GM18870 (cell line): ENCODE measurements around the gene LCN1.

Experiments used
- ATAC-seq: cut with Tn5 transposase; IDR thresholded peaks from one replicate; pipeline ENCODE4 v1.9.1; 2021; ENCODE audit warnings: moderate library complexity; ENCODE audit not compliant: unreplicated experiment

Gene LCN1

GRCh38 chr9:135488013-135488330, 33.3 kb upstream of the LCN1 start:
- no peak for ATAC-seq

- ATAC-seq: no peak
These were observed 32.7 kb upstream of the LCN1 start for GRCh38 chr9:135488527-135488926.

DNA sequence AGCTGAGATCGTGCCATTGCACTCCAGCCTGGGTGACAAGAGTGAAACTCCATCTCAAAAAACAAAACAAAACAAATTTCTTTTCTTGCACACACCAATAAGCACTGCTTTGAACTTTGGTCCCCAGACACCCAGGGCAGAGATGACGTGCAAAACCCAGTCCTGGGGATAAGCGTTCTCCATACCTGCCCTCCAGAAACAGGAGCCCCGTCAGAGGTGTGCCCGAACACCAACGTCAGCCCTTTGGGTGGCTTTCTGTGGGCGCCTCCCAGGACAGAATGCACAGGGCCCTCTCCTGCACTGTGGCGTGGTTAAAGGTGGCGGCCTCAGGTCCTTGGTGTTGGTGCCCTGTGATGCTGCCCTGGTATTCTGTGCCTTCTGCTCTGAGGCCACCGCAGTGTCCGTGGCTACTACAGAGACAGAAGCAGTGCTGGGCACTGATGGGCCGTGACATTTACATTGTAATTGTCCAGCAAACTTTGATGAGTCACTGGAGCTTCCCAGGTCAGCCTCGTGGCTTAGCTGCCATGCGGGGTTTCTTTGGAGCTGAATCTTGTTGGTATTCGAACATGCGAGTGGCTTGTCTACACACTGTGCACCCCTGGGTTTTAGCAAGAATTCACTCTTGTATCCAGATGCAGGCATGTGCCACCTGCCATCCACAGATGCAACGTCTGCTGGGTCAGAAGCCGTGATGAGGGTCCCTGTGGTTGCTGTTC, 31.9 kb upstream of the LCN1 start:
- no peak for ATAC-seq

- no peak for ATAC-seq
These were observed 30.9 kb upstream of the LCN1 start for GRCh38 chr9:135490166-135490870.

- no peak for ATAC-seq
These were observed 30.2 kb upstream of the LCN1 start for GRCh38 chr9:135490980-135491464.

DNA sequence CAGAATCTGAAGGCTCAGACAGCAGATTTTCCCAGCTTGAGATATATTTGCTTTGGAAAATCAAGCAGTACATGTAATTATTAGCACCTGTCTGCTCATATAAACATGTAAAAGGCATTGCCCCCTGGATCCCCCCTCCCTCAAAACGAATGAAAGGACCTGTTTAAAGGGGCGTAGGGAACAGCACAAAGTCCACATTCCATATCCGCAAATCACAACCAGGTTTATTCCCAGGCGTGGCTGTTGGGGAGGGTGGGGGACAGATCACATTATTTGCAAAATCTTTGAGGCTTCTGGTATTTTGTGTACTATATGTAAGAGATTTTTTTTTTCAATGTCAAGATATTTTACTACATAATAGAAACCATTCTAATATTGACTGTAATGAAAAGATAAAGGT, 29.5 kb upstream of the LCN1 start:
- ATAC-seq: no peak

DNA sequence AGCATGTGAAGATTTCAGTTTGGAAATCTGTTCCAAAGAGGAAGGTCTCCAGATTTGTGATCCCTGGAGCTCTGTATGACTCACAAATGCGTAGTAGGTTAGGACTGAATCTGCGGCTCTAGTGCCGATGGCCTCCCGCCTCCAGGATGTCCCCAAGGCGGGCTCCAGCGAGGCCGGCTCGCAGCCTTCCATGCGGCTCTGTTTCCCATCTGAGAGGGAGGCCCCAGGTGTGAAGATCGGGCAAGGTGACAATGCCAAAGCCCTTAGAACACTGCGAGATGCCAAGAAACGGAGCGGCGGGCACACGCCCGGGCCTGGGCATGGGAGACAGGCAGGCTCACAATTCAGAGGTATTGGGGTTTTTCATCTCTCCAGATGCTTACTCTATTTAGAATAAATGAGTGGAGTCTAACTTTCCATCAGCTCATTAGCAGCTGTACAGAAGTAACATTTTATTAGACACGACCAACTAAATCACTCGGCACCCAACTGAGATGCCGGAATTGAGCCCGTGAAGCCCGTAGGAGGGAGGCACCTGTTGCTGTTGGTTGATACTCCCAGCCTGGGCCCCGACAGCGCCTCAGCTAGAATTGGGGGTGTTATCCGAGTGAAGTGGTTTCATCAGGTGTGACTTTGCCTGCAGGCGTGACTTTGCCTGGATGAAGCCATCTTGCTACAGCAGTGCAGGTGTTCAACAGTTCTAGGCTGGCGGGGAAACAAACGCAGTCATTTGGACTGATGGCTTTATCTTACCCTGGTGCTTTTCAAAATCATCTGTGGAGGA, 28.2 kb upstream of the LCN1 start:
- ATAC-seq: no peak

- no peak for ATAC-seq
These were observed 26.3 kb upstream of the LCN1 start for GRCh38 chr9:135494791-135495559.

DNA sequence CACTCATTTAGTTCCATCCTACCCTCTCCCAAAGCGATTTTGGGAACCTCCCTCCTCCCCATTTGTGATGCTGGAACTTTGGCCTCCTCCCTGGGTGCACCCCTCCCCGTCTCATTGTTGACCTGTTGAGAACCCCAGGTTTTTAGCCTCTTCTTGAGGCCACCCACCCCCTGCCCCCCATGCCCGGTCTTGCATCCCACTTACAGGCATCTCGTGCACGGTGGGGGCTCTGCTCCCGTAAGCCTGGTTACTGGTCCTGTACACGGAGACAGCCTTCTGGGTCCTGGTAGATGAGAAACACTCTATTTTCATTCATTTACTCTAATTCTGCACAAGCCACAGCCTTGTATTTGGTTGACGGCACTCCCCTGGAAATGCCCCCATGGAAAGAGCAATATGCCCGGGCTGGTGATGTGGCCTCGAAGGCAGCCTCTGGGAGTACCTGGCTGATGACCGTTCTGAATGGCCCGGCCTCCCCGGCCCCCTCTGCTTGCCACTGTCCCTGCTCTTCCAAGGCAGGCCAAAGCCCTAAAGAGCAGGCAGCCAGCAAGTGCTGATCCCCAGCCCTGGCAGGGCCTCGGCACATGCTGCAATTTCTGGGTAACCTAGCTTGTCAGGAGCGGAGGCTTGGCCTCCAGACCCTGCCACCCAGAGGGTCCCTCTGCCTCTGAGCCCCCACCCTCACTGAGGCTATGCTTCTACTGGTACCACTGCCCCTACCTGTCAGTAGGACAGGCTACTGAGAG, 22.7 kb upstream of the LCN1 start:
- no peak for ATAC-seq

DNA sequence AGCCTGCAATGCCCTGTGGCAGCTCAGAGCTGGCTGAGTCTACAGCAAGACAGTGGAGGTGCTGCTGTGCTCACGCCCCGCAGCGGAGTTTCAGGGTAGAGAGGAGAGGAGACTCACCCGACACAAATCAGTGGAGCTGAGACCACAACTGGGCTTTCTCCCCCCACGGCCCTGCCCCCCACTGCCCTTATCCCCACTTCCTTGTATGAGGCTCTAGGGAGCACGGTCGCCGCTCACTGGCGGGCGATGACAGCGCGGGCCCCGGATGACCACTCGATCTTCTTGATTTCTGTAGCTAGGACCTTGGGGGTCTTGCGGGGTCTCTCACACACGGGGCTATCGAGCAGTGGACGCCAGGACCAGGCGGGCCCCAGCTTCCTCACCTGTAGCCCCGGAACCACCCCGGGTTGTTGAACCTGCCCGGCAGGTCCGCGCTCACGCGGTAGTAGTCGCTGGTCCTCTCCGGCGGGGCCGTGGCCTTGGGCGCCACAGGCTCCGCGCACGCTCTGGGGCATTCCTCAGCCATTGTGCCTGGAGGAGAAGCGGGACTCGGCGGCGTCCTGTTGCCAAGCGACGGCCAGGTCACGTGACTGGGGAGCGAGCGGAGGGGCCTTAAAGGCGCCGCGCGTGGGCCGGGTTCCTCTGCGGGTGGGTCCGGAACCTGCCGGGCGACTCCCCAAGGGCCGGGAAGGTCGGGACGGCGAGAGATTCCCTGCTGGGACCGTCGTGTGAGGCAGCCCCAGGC, 21.7 kb upstream of the LCN1 start:
- ATAC-seq: no peak

GRCh38 chr9:135500071-135500524, 21.1 kb upstream of the LCN1 start:
- ATAC-seq: no peak

DNA sequence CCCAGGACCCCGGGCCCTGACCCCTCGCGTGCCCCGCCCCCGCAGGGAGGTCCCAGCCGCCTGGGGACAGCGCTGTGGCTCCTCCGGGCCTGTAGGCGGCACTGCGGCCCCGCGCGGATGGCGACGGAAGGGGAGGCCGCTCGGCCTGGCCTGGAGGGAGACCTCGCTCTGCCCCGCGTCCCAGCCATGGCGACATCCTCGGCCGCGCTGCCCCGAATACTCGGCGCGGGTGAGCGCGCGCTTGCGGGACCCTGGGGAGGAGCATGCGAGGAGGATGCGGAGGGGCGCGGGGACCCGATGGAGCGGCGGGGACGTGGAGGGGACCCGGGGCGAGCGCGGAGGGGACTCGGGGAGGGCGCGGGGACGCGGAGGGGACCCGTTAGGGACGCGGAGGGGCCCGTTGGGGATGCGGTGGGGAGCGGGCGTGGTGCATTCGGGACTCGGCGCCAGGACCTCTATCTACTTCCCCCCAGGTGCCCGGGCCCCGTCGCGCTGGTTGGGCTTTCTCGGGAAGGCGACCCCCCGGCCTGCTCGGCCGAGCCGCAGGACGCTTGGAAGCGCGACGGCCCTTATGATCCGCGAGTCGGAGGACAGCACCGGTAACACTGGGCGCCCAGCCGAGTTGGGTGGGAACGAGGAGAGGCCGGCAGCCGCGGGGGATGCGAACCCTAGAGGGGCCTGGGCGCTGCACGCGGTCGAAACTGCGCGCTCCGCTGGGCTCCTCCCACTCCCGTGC, 20.5 kb upstream of the LCN1 start, which contains the start of gene MRPS2:
Gene MRPS2 (plus strand): TSS at position 158 of the 736 bp plus-strand sequence. CDS start 29 bp downstream, at position 187.
- ATAC-seq: no peak

DNA sequence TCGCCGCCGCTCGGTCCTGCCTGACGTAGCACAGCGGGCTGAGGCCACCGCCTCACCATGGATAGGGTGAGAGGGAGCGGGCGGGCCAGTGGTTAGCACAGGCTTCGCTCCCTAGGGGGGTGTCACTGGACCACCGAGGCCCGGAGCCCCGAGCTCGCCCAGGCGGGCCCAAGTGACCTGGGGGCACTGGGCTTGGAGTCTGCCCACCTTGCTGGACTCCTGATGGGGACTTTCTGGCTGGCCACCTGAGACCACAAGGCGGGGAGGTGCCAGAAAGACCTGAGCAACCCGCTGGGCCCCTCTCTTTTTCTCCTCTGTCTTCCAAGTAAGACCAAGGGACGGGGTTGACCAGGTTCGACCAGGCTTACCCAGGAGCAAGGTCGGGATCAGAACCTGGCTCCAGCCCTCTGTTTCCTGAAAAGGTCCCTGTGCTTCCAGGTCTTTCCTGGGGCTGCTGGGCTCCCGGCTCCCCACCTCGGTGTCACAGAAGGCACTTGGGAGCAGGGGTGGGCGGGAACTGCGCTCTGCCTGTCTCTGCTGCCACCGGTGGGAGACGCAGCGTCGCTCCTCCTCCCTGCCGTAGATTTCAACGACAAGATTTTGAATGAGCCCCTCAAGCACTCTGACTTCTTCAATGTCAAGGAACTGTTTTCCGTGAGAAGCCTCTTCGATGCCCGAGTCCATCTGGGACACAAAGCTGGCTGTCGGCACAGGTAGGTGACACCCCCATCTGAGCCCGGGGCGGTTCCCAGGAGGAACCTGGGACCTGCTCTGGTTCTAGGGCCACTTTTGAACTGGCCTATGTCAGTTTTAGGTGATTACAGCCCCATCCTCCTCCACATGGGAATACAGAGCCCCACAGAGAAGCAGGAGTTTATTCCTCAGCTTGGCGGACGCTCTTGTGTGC, 19.7 kb upstream of the LCN1 start:
- ATAC-seq: no peak

DNA sequence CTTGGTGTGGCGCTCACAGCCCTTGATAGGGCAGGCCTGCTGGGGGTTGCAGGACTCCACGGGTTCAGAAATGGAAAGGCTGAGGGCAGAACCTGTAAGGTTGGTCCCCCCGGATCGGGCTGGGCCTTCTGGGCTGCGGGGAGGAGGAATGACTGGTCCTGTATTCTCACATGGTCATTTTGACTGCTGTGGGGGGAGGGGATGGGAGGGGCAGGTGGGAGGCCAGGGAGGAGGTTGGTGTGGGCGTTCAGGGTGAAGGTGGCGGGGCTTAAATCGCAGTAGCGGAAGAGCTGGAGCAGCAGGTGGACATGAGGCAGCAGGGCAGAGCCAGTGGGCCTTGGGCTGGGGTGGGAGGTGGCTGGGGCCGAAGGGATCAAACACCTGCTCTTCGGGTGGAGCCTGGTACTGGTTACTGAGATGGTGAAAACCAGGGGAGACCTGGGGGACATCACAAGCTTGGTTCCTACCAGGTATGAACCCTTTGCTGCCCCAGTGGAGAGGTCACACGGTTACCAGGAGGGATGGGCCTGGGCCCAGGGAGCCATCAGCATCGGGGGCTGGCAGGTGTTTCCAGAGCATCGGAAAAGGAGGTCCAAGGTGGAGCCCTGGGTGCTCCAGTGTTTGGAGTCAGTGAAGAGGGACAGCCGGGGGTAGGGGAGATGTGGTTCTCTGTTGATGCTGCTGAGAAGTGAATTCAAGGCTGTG, 18.9 kb upstream of the LCN1 start:
- no peak for ATAC-seq

DNA sequence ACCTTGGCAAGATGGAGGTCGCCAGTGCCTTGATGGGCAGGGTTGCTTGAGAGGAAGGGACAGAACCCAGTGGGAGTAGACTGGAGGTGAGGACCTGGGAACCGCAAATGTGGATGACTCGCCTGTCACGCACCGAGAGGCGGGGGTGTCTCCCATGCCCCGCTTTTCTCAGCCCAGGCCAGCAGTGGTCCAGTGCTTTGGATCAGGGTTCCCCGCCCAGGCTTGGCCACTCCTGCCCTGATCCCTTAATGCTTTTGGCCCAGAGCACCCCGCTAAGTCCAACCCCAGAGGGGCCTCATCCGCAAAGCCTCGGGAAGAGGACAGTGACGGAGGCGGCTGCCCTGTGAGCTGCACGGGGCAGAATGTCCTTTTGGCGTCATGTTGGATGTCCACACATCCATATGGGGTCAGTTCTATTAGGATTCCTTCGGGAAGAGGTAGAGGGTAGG, 18.3 kb upstream of the LCN1 start:
- no peak for ATAC-seq

GRCh38 chr9:135503371-135504261, 17.6 kb upstream of the LCN1 start:
- no peak for ATAC-seq
